Epidermal melanocyte (primary cell): ENCODE measurements around the gene GREB1L.
"Not testable (repeated sequence)": the region's sequence is repeated elsewhere in the genome, so short reads cannot be mapped to it uniquely, and the experiment has no call there.

Experiments used
- DNase-seq: peaks from one replicate; pipeline ENCODE4 v3.0.0; 2011; ENCODE audit warnings: low spot score; ENCODE audit not compliant: insufficient read length

GREB1L gene

GRCh38 chr18:21305621-21306020, 63.6 kb downstream of the GREB1L start:
- DNase-seq, result no peak

- DNase-seq, result no peak
These were observed 64.3 kb downstream of the GREB1L start for GRCh38 chr18:21306368-21306767.

DNA sequence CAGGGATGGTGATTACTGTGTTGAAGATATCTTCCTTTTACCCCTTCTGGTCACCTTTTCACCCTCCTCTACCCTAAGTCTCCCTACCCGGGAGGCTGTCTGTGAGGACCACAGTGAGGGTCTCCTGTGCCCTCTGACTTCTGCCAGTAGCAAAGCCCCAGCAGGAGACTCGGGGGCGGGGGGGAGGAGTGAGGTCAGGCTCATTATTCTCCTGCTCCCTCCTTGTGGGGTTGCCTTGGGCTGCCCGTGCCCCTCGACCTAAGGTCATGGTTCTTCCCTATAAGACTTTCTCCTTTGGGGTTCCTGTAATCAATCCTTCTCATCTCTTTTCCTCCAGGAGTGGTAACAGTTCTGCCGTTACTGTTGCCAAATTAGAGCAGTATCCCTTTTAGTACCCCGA, 65.5 kb downstream of the GREB1L start:
- no peak for DNase-seq

DNA sequence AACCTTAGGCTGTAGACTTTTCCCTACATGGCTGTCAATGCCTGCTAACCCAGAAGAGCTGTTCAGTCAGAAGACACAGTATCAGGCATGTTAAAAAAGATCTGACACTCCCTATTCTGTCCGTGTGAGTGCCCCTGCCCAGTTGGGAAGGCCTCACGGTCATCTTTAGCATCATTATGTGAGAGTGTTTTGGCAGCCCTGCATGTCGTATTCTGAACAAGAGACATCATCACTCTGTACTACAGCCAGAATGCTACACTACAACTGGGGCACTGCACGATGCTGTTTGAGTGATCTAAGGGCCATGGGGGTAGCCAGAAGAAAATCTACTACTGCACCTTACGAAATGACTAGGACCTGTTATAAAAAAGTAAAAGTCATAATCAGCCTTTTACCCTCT, 67.2 kb downstream of the GREB1L start:
- no peak for DNase-seq

DNA sequence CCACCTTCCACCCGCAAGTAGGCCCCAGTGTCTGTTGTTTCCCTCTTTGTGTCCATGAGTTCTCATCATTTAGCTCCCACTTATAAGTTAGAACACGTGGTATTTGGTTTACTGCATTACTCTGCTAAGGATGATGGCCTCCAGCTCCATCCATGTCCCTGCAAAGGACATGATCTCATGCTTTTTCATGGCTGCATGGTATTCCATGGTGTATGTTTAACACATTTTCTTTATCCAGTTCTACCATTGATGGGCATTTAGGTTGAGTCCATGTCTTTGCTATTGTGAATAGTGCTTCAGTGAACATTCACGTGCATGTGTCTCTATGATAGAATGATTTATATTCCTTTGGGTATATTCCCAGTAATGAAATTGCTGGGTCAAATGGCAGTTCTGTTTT, 69.9 kb downstream of the GREB1L start:
- DNase-seq, result not testable (repeated sequence)

DNA sequence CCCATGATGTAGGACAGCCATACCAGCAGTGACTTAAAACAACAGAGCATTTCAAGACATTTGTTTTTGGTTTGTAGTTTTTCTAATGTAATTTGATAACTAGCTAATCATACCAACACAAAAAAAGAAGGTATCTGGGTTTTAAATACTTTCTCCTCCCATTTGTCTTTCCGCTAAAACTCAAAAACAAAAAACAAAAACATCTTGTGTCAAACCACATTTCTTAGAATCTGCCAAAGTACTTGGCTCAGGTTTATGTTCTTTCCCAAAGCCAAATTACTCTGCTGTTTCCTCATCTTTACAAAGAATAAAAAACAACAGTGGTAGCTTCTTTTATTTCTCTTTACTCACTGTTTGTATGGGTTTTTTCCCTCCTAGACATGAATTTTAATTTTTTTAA, 71.5 kb downstream of the GREB1L start:
- DNase-seq, result no peak

- no peak for DNase-seq
These were observed 72.7 kb downstream of the GREB1L start for GRCh38 chr18:21314724-21315123.

DNA sequence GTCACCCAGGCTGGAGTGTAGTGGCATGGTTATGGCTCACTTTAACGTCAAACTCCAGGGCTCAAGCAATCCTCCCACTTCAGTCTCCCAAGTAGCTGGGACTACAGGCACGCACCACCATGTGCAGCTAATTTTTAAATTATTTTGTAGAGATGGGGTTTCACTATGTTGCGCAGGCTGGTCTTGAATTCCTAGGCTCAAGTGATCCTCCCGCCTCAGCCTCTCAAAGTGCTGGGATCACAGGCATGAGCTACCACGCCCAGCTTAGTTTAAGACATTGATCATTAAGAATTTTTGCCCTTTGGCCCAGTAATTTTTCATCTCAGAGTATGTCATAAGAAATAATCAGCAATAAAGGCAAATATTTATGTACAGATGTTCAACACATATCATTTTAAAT, 73.1 kb downstream of the GREB1L start:
- not testable (repeated sequence) for DNase-seq

DNA sequence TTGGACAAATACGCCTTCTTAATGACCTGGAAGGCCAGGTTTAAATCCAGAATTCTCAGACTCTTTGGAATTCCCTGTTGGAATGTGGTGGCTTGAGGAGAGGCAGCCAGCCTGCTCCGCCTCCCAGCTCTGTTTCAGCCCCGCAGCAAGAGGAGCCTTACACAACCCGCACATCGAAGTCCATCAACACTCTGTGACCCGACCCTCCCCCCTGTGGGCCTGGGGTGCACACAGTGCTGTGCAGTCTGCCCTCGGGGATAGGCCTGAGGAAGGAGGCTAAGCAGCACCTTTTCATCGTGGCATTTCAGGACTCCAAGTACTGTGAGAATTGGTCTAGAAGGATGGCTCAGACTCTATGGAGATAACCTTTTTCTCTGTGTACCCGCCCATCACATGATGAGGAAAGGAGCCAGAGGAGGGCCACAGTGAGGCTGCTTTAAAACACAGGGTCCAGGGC, 73.7 kb downstream of the GREB1L start:
- DNase-seq, result no peak

- DNase-seq, result no peak
These were observed 74.3 kb downstream of the GREB1L start for GRCh38 chr18:21316296-21316695.

DNA sequence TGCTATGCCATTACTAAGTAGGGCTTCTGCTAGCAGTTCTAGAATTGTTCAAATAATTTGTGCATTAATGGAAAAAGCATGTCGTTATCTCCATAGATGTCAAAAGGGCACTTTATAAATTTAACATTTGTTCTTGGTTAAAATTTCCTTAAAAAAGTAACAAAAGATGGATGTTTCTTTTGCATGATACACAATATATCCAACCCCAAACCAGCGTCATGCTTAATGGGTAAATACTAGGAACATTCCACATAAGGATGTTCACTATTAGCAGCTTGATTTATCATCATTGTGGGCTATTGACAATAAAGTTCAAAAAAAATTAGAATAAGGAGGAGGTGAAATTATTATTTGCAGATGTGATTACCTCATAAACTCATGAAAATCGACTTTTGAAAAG, 79.7 kb downstream of the GREB1L start:
- DNase-seq, result no peak

GRCh38 chr18:21327101-21327500, 85.1 kb downstream of the GREB1L start:
- DNase-seq, result no peak

GRCh38 chr18:21330122-21330701, 88.2 kb downstream of the GREB1L start:
- DNase-seq, result no peak

DNA sequence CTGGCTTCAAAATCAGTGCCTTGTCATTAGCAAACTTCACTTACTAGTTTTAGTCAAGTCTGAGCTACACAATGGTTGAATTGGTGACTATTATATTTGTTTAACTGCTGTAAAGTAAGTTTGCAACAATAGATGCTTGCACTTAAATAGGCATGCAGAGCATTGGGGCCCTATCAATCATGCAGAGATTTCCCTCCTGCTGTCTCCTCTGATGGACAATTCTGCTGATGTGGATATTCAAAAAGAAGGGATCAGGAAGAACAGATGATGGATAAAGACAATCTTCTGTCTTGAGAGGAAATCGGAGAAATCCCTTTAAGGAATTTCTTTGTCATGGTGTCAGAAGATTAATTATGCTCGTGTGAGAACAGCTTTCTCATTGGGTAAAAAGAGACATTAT, 89.0 kb downstream of the GREB1L start:
- DNase-seq, result no peak

DNA sequence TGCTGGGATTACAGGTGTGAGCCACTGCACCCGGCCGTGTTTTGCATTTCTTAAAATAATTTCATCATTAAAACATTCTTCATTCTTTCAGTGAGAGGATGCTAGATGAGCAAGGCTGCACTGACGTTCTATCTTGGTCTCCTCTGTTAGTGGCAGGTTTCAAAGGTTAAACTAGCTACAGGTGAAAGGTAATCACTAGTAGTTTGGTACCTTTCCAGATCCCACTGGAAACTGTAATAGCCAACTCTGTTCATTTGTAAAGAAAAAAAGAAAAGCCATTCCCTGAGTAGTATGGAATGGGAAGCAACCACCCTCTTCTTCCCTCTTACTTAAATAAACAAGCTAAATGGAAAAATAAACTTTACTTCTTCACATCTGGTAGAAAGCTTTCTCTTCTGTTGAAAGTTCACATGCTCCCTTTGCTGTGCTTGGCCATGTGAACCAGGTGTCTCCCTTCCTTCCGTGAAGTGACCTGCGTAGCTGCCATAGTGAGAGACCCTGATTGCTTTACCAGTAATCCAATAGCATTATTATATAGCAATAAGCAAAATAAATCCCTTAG, 94.0 kb downstream of the GREB1L start:
- DNase-seq, result no peak

- no peak for DNase-seq
These were observed 94.8 kb downstream of the GREB1L start for GRCh38 chr18:21336846-21337245.

DNA sequence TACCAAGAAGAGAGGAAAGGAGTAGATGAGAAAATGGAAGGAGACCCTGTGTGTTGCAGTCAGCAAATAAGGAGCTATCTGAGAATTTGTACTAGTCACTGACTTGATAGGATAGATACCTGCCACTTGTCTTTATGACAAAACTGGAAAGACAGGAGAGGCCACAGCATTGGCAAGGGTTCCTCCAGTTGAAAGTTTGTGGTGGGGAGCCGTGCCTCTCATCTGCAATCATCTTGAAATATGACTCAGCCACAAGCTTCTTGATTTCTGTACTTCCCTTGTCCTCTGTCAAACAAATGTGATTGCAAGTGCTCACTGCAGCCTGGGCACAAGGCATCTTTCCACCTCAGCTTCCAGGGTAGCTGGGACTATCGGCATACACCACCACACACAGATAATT, 99.1 kb downstream of the GREB1L start:
- DNase-seq, result no peak

DNA sequence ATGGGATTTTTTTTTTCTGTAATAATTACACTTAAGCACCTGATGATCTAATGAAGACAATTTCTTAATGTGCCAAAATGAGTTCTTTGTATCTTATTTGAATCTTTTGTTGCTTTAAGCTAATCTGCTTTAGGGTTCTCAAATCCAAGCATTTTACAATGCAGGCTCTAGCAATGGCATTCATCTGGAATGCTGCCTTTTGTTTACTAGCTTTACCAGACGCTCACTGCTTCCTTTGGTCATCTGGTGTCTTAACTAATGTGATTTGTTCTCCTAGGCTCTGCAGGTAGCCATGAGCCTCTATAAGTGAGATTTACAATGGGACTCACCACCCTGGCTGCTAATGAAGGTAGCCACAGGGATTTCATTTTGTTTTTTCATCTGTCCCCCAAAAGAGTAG, 100.3 kb downstream of the GREB1L start:
- DNase-seq, result no peak

DNA sequence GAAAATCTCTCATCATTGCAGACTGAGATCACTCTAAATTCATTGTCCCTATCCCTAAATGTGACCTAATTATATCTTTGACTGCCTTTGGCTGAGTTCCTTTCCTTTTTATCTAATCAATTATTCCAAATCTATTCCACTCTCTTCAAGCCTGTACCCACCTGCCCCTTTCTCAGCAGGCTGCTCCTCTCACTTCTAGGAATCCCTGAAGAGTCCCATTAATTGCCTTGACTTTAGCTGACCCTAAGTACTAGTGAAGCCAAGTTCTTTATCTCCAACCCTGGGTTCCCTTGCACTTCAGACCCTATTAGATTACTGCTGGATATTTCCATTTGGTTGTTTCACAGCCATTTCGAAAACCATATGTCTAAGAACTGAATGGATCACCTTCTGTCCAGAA, 102.8 kb downstream of the GREB1L start:
- no peak for DNase-seq

GRCh38 chr18:21345840-21346239, 103.8 kb downstream of the GREB1L start:
- DNase-seq, result no peak

DNA sequence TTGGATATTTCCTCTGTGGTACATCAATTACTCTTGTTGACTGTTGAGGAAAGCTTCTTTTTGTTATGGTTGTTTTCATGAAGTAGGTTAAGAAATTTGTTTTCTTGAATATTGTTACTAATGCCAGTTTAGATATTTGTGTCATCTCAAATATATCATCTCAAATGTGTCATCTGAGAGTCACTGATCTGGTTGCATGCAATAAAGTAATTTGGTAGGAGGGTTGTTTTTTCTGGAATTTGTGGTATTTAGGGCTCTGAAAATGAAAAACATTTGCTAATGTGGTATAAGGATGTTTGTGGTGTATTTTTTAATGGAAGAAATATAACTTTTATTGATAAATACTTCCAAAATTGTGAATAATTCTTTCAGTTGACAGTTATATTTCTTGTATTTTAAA, 117.7 kb downstream of the GREB1L start:
- DNase-seq, result no peak

DNA sequence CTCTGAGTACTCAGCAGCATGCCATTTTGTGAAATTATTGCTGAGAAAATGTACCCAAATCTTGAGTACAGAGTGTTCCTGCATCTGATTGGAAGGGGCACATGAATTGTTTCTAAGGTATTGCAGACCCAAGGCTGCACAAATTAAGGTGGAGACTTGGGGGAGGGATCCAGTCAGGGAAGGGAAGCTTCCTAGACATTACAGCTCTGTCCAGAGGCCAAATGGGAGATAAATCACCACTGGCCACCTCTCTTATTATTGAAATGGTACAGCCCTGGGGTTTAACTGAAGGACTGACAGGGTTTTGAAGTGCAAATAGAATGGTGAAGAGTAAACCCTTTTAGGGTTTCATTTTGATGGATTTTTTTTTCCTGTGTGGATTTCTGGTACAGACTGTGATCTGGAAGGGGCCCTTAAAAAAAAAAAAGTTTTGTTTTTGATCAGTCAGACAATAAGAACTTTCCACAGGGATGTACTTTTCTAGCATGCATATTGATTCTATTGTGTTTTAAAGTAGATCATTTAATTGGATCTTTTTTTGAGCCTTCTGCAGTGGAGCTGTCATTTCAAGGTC, 119.4 kb downstream of the GREB1L start:
- no peak for DNase-seq

DNA sequence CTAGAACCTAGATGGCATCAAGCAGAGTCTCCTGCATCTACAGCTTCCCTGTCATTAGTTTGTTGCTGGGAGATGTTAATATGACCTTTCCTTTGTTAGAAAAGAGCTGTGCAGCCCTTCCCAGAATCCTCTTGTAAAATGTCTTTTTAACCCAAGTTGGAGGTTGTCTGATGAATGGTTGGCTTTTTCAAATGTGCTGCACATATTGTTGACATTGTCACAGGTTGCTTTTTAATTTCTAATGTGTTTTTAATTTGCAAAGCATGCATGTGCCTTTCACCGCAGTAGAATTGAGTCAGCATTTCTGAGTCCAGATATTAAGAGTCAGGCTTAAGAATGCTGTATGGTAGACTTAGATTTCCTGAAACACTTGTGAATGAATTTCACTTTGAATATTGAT, 120.8 kb downstream of the GREB1L start:
- no peak for DNase-seq
